Activated CD8-positive, alpha-beta memory T cell treated with anti-CD3 and anti-CD28 coated beads, Interleukin-2, amount 50 U/mL, for 4 hours (primary cell): Measurements from ENCODE around the gene ACER2.
A peak's percentile ranks its signal among the peaks of the same experiment; 100 is the strongest.
"Not testable (repeated sequence)": the region's sequence is repeated elsewhere in the genome, so short reads cannot be mapped to it uniquely, and the experiment has no call there.

ENCODE experiments used
- DNase-seq: peaks from one replicate; pipeline ENCODE4 v3.0.0-alpha.2; 2020

ACER2 gene

DNA sequence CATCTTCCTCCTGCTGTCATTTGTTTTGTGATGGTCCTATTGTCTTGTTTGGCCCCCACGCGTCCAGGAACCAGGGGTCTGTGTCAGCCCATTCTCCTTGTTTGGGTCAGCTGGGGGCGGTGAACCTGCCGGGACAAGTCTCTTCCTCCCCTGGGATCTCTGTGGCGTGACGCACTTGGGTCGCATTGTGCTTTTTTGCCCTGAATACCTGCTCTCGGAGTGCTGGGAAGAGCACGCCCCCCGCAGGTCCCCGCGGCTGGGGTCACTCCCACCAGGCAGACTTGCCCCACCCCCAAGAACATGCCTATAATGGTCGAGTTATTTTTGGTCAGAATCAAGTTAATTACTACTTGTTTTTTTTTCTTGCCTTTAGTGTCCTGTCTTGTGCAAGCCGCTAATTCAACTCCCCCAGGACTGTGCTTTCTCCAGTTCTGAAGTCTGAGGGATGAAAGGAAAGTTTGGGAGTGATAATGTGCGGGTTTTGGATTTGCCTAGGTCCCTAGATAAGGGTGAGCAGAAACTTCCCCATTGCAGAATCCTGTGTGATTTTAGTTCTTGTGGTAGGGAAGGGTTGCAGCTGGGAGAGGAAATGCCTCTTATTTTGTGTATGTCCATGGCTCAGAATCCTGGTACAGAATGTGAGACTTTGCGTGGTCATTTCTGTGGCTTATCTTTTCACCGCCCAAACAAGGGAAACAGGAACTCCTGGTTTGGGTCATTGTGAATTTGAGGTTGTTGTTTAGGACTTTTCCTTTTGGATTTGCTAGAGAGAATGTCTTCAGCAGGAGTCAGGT is 789 bp downstream of the ACER2 start:
- peak; percentile 16 for DNase-seq

- no peak for DNase-seq
Measured at GRCh38 chr9:19410195-19410503, 1.3 kb downstream of the ACER2 start.

- DNase-seq: no peak
Measured at GRCh38 chr9:19410594-19410993, 1.8 kb downstream of the ACER2 start.

- no peak for DNase-seq
Measured at GRCh38 chr9:19411316-19411715, 2.5 kb downstream of the ACER2 start.

GRCh38 chr9:19413456-19413855 is 4.6 kb downstream of the ACER2 start:
- not testable (repeated sequence) for DNase-seq

DNA sequence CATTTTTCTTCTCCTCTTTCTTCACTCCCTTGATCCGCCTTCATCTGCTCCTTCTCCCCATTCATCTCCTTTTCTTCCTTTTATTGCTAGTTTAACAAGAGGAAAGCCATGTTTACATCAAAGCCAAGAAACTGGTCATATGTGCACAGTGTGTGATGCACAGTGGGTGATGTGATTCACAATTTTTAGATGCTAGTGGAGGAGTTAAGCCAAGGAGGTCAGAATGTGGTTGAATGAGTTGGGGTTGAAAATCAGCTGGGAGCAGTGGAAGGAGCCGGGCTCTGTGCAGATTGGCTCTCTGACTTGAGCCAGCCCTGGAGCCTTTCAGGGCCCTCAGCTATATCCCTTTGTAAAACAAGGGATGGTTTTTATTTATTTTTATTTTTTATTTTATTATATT is 7.3 kb downstream of the ACER2 start:
- no peak for DNase-seq

DNA sequence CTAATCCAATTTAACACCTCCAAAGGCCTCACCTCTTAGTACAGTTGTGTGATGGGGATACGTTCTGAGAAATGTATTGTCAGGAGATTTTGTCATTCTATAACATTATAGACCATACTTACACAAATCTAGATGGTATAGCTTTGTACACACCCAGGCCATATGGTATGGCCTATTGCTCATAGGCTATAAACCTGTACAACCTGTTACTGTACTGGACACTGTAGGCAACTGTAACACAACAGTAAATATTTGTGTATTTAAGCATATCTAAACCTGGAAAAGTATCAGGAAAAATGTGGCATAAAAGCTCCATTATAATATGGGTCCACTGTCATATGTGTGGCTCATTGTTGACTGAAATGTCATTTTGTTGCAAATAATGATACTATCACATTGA is 12.1 kb downstream of the ACER2 start:
- no peak for DNase-seq

- no peak for DNase-seq
Measured at GRCh38 chr9:19423163-19423562, 14.4 kb downstream of the ACER2 start.

GRCh38 chr9:19424176-19424779 is 15.5 kb downstream of the ACER2 start:
- DNase-seq: no peak

DNA sequence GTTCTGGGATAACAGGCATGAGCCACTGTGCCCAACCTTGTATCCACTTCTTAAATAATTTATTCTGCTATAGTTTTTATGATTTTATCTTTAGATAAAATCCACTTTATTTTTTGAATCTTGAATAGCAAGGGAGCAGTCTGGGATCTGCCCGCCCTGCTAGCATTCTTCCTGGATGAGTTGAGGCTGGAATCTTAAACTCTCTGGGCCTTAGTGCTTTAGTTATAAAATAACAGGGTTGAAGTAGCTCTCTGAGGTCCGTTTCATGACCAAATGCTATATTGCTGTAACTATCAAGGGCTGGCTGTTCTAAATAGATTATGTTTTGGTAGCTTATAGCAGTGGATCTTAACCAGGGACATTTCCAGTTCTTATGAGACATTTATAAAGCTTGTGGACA is 20.8 kb downstream of the ACER2 start:
- no peak for DNase-seq

GRCh38 chr9:19430201-19430760 is 21.5 kb downstream of the ACER2 start:
- DNase-seq: no peak

DNA sequence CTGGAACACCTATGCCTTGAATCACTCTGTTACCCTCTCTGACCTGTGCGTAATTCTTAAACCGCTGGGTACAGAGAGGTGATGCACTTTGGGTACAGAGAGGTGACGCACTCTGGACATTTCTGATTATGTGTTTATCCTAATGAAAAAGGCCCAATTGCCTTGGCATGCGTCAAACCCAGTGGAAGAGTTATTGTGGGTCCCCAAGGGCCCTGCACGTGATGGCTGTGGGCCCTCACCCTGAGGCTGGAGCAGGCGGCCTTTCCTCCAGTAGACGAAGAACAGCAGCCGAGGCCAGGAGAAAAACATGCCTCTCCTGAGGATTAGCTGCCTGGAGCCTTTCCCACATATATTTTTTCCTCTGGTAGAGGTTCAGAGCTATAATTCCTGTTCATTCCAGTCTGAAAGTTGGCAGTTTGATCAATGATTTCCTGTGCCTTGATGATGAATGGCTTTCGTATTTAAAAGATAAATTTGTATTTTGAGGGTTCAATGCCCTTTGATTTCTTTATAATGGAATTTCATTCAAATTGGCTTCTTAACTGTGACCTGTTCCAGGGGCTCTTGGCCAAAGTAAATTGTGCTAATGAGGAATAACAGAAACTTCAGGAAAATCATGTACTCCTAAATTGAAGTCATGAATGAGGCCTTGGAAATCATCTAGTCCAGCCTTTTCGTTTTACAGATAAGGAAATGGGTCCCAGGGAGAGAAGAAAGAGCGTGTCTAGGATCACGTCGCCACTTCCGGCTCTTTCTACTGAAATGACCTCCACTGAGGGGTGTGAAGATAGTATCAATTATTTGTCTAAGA is 22.8 kb downstream of the ACER2 start:
- no peak for DNase-seq

DNA sequence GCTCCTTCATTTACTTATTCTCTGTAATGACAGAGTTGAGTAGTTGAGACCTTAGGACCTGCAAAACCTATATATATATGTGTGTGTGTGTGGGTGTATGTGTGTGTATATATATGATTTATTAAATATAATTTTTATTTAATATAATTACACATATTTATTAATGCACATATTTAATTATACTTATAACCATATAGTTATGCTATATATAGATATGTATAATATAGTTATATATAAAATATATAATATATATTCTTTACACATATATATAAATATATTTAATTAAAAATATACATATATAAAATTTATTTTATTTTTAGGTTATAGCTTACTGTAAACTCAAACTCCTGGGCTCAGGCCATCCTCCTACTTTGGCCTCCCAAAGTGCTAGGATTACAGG is 23.7 kb downstream of the ACER2 start:
- no peak for DNase-seq

GRCh38 chr9:19433729-19434128 is 24.9 kb downstream of the ACER2 start:
- DNase-seq: not testable (repeated sequence)

DNA sequence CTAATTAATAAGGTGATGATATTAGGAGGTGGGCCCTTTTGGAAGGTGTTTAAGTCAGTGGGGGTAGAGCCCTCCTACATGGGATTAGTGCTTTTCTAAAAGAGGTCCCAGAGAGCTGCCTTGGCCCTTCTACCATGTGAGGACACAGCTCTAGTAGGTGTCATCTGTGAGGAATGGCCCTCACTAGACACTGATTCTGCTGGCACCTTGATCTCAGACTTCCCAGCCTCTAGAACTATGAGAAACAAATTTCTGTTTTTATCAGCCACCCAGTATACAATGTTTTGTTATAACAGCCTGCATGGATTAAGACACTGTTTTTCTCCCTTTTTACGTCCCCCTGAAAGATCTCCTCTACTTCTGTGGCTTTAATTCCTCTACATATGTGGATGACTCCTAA is 31.6 kb downstream of the ACER2 start:
- no peak for DNase-seq

- DNase-seq: no peak
Measured at GRCh38 chr9:19440823-19441580, 32.2 kb downstream of the ACER2 start.

GRCh38 chr9:19441730-19442129 is 32.9 kb downstream of the ACER2 start:
- DNase-seq: no peak

GRCh38 chr9:19442240-19442639 is 33.4 kb downstream of the ACER2 start:
- no peak for DNase-seq

GRCh38 chr9:19445452-19445851 is 36.6 kb downstream of the ACER2 start:
- DNase-seq: no peak

GRCh38 chr9:19446361-19446861 is 37.6 kb downstream of the ACER2 start:
- no peak for DNase-seq

GRCh38 chr9:19451240-19452087 is 42.7 kb downstream of the ACER2 start:
- DNase-seq: no peak

DNA sequence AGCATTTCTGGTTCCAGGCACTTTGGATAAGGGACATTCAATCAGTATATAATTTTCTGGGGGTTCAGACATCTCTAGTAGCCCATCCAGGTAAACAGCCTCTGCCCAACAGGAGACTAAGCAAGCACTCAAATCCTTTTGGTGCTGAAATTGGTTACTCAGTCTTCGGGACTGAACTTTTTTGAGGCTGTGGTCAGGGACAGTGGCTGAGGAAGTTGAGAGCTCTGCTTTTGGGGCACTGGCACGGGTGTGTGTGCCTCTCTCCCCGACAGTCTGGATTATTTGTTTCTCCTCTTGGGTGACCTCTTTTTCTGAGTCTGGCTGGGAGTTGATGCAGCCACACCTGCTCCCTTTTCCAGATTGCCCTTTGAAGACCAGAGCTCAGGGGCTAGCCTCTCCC is 47.6 kb downstream of the ACER2 start:
- DNase-seq: no peak
